Measurements from ENCODE around the gene PRDM11.

Gene PRDM11

DNA sequence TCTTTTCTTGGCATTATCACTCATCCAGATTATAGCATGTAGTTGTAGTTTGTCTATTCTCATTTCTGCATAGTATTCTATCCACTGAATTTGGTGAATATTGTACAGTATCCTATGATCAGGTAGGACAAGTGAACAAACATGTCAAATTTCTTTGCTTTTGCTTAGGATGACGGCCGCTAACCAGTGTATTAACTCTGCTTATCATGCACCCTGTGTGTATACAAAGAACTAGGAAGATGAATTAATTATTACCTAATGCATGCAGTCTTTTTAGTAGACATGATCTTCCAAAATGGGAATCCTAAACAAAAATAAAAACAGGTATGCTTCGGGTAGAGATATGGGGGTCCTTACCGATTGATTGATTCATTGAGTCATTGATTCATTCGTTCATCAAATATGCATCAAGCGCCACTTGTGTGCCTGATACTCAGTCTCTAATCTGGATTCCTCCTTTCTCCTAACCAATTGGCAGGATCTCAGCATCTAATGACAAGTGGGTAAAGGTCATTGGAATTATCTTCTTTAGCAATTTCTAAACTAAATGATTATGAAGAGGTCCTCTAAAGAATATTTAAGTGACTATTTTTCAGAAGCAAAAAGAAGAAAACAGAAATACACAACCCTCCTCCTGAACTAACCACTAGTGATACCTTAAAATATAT lies 27.9 kb downstream of the PRDM11 start:
- DNase-seq (ENCODE audit: low read depth, low spot score), result no peak

DNA sequence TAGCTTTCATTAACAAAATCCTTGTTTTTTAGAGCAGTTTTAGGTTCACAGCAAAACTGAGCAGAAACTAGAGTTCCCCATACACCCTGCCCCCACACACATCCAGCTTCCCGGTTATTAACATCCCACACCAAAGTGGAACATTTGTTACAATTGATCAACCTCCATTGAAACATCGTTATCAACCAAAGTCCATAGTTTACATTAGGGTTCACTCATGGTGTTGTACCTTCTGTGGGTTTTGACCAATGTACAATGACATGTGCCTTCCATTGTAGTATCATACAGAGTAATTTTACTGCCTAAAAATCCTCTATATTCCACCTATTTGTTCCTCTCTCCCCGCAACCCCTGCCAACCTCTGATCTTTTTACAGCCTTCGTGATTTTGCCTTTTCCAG lies 28.5 kb downstream of the PRDM11 start:
- DNase-seq (ENCODE audit: low read depth, low spot score), result no peak

DNA sequence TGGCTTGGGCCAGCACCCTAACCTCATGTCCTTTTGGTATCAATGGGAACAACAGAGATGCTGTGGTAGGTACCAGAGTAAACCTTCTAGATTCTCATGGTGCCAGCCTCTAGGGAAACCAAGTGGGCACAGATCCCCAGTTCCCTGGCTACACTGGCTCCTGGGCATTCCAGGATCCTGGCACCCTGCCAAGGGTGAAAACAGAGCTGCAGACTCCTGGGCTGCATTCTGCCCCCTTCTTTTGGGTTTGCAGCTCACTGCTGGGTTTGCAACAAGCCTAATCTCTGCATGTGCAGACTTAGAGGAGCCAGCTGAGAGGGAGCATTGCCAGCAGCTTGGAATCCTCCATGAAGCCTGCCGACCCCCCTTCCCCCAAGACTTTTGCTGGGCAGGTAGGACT lies 30.6 kb downstream of the PRDM11 start:
- DNase-seq (ENCODE audit: low read depth, low spot score), result peak; percentile 49

DNA sequence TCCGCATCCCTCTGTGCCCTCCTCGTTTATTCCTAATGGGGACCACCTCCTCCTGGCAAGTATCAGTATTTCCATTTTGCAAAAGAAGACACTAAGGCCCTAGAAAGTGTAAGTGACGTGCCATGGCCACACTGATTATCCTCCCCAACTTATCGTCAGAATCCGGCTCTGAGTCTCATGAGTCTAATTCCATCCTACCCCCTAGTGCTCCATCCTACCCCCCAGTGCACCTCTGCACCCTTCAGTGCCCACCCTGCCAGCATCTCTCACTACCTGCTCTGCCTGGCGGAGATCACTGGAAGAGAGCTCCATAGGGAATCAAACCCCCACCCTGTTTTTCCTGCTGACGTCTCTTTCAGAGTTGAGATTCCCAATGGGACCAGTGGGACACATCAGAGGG lies 31.8 kb downstream of the PRDM11 start:
- DNase-seq (ENCODE audit: low read depth, low spot score), result no peak

DNA sequence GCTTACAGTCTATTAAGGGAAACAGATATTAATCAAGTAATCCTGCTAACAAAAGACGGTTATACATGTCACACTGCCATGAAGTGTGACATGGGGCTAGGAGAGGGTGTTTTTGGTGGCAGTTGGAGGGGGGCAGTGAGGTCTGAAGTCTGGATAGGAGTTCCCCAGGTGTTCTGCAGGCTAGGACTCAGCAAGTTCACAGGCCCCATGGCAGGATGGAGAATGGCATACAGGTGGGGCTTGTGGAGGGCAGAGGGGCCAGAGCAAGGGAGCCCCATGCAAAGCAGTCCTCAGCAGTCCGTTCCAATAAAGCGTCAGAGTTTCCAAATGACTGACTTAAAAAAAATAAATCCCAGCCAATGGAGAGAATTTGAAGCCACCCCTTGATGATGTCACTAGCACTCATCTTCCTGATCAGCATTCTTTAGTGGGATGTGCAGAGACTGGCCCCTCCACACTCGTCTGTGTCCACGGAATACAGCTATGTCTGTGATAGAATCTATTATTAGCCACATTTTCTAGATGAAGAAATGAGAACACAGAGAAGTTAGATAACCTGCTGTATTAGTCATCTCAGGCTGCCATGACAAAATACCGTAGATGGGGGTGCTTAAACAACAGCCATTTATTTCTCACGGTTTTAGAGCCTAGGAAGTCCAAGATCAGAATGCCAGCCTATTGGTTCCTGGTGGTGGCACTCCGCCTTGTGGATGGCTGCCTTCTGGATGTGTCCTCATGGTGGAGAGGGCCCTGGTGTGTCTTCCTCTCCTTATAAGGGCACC lies 32.6 kb downstream of the PRDM11 start:
- DNase-seq (ENCODE audit: low read depth, low spot score), result peak; percentile 62

DNA sequence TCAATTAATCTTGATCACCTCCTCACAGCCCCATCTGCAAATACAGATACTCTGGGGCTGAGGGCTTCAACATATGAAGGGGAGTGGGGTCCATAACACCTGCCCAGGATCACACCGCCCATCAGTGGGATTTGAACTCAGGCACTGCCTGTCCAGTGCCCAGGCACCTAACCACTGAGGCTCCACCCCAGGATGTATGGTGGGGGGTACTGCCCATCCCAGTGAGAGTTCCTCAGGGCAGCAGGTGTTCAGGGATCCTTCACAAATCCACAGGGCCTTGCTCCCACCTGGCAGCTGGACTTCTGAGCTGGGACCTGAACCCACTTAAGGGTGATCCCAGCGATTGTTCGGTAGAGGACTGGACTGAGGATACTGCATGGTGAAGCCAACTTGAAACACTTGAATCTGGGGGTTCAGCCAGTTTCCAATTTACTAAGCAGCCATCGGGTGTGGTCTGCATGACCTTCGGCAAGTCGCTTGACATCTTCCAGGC lies 33.3 kb downstream of the PRDM11 start:
- DNase-seq (ENCODE audit: low read depth, low spot score), result no peak

DNA sequence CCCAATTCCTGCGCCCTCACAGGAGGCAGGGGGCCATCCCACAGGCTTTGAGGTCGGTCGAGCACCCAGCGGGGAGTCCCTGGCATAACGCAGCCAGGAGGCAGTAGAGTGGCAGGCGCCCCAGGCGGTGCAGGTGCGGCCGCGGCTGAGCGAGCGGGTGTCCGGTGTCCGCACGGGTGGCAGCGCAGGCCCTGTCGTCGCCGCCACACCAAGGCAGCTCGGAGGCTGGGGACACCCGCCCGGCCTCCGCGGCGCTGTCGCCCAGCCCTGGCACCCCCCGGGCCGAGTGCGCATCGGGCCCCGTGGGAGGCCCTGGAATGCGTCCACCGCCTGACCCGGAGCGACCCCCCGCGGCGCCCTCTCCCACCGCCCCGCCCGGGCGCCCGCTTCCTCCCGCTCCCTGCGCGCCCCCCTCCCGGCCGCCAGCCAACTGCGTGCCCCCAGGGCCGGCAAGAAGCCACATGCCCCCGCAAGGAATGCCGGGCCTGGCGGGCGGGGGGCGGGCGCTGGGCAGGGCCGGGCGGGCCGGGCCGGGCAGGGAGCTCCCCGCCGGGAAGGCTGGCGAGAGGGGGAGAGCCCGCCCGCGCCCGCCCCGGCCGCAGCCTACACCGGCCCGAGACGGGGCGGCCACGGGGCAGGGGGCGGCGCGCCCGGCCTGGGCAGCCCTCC lies 33.9 kb downstream of the PRDM11 start:
- peak; percentile 87 for DNase-seq (ENCODE audit: low read depth, low spot score)

DNA sequence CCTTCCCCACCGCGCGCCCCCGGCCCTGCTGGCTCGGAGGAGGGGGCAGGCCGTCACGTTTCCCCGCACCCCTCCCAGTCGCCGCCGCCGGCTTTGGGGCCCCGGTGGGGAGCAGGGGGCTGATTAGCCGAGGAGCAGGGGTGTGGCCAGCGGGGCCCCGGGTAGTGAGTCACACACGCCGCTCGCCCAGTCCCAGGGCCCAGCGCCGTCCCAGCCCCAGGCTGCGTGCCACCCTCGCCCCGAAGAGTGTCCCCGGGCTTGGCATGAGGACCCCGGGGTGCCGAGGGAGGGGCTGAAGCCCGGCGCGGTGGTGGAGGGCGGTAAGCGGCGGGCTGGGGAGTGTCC lies 34.4 kb downstream of the PRDM11 start:
- DNase-seq (ENCODE audit: low read depth, low spot score), result no peak

DNA sequence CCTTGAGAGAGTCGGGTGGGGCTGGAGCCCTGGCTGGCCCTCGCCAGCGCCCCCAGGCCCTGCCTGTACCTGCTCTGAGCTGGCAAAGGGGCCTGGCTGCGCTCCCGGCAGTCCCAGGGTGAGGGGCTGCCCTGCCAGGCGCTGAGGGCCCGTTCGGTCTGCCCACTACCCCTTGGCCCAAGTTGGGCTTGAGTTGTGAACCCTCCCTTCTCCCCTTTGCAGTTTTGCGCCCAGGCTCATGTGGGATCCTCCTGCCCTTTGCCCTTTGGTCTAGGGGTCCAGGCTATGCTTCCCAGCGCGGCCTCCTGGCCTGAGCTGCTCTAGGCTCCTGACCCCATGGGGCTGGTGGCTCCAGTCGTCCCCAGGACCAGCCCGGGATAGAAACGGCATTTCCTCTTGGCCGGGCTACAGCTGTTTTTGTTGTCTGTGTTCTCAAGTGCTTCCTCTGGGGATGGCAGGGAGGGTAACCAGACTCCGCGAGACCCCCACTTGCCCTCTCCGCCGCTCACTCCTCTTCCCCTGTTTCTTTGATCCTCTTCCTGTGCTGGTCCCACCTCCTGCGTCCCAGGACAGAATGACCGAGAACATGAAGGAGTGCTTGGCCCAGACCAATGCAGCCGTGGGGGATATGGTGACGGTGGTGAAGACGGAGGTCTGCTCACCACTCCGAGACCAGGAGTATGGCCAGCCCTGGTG lies 34.9 kb downstream of the PRDM11 start:
- no peak for DNase-seq (ENCODE audit: low read depth, low spot score)

DNA sequence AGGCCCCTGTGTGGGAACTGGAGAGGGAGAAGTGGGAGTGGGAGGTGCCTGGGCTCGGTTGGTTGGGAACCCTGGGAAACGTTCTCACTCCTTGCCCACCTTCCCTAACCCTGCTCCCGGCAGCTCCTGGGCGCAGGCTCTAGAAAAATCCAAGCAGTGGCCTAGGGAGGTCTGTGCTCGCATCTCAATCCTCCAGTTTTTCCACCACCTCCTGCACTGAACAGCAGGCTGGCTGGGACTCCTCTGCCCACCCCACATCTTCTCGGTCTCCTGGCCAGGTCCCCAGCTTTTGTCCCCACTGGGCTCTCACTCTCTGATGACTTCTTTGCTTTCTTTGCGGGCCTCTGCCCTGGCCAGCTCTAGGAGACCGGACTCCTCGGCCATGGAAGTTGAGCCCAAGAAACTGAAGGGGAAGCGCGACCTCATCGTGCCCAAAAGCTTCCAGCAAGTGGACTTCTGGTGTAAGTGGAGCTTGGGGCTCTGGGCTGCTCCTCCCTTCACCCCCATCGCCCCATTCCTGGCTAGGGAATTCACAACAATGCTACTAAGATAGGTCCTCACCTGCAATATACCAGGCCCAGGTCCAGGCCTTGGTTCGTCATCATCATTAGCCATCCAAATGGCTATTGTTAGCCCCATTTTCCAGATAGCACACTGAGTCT lies 35.6 kb downstream of the PRDM11 start:
- DNase-seq (ENCODE audit: low read depth, low spot score), result no peak

DNA sequence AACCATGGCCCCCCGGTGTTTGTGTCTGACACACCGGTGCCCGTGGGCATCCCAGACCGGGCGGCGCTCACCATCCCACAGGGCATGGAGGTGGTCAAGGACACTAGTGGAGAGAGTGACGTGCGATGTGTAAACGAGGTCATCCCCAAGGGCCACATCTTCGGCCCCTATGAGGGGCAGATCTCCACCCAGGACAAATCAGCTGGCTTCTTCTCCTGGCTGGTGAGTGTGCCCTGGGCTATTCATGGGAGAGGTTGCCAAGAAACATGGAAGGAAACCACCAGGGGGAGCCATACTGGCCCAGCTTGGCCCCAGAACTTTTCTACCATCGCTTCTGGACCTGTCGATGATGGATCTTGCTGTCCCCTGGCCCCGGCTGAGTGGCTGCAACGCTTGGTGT lies 36.5 kb downstream of the PRDM11 start:
- DNase-seq (ENCODE audit: low read depth, low spot score), result peak; percentile 30

DNA sequence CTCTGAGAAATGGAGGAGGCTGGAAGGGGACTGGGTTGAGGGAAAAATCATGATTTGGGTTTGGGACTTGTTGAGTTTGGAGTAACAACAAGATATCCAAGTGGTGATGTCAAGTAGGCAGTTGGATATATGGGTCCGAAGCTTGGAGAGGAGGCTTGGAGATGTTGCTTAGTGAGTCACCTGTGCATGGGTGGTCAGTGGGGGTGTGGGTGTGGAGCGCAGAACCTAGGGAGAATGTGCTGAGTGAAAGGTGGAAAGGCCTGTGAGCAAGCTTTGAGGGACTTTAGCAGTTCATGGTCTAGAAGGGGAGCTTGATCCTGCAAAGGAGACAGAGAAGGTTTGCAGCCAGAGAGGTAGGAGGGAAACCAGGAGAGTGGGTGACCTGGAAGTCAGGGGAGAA lies 38.2 kb downstream of the PRDM11 start:
- no peak for DNase-seq (ENCODE audit: low read depth, low spot score)

DNA sequence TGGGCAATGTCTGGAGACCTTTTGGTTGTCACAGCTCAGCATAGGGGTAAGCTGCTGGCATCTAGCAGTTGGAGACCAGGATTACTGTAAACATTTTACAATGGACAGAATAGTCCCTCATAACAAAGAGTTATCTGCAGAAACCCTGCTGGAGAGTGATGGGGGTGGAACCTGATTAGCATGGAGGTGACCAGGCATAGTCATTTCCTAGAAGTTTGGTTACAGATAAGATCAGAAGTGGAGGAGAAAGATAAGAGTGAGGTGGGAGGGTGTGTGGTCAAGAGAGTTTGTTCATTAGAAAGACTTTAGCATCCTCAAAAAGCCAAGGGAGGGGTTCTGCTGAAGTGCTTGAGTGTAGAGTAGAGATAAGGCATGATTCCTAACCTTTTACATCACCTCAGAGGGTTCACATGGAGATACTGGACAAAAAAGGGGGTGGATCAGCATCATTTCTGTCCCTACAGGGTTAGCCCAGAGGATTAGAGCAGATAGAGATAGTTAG lies 38.8 kb downstream of the PRDM11 start:
- no peak for DNase-seq (ENCODE audit: low read depth, low spot score)

DNA sequence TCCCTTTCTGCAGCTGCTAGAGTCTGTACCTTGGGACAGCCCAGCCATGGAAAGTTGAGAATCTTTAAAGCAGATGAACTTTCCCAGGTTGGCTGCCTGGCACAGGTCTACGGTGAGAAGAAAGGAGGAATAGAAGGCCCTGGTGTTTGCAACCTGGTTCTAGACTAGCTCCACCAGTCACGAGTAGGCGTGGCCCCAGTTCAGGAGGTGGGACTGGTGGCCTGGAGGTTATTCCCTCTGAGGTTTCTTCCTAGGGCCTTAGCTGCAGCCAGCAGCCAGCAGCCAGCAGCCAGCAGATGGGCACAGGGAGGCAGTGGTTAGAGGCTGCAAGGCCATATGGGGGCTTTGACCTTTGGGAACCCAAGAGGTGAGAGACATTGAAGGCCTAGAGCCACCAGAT lies 40.9 kb downstream of the PRDM11 start:
- no peak for DNase-seq (ENCODE audit: low read depth, low spot score)

DNA sequence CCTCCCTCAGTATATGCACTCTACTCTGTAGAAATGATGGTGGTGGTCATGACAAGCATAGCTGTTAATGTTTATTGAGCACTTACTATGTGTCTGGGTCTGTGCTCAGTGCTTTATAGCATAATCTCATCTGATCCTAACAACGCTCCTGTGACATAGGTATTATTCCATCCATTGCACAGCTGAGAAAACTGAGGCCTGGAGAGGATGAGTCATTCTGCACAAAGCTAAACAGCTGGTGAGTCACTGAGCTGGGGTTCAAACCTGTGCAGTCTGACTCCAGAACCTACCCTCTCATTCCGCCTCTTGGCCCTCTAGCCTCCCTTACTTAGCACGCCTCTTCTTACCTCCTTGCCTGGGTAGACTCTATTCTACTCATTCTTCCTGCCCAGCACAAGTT lies 41.7 kb downstream of the PRDM11 start:
- no peak for DNase-seq (ENCODE audit: low read depth, low spot score)

DNA sequence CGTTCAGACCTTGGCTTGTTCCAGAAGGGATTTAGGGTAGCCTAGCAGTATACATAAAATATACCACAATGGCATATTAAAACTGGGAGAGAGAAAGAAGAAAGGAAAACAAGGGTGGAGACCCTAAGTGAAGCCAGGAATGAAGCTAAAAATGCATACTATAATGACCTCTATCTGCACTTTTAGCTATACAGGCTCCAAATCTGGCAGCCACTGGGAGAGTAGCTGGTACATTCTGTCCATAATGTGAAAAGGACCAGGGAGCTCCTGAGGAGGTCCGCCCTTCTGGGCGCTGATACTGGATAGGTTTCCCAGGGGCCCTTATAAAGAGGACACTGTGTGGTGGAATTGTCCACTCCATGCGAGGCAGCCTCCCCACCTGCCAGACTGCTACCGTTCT lies 42.8 kb downstream of the PRDM11 start:
- DNase-seq (ENCODE audit: low read depth, low spot score), result no peak

DNA sequence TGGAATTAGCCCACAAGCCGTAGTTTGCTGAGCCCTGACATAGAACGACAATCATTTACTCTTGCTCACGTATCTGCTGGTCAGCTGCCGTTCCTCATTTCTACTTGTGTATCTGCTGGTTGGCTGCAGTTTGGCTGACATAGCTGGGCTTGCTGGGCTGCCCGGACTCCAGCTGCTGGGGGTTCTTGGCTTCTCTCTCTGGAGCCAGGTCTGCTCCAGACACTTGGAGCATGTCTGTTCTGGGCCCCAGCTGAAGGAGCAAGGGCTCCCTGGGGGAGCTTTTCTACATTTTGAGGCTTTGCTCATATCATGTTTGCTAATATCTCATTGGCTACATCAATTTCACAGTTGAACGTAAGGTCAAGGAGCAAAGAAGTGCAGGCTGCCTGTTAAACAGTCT lies 47.3 kb downstream of the PRDM11 start:
- DNase-seq (ENCODE audit: low read depth, low spot score), result no peak

DNA sequence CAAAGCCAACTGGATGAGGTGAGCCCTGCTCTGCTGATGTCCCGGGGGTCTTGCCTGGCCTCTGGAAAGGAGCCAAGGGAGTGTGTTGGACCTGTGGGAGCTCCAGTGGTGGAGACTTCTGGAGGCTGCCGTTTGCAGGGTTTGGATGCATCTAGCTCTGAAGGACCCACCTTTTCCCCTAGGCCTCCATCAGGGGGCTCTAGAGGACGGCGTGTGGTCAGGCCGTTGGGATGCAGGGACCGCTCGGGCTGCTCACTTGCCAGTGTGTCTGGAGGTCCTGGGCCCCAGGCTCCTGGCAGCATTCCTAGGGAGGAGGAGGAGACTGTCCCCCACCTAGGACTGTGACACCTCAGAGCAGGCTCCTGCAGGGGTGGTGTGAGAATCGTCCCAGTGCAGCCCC lies 58.3 kb downstream of the PRDM11 start:
- DNase-seq (ENCODE audit: low read depth, low spot score), result no peak

DNA sequence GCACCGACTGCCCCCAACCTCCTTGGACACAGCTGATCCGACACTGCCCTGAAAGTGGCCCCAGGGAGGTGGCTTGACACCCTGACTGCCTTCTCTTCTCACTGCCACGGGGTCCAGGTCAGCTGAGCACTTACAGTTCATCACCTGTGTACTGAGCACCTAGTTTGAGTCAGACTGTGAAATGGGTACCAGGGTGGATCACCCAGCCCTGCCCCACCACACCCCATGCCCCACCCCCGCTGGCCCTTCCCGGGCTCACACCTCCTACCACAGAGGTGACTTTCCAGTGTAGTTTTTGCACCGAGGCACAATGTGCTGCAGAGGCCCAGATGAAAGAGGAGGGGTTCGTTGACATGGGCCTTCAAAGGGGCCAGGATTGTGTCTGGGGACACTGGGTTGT lies 59.5 kb downstream of the PRDM11 start:
- DNase-seq (ENCODE audit: low read depth, low spot score), result no peak

DNA sequence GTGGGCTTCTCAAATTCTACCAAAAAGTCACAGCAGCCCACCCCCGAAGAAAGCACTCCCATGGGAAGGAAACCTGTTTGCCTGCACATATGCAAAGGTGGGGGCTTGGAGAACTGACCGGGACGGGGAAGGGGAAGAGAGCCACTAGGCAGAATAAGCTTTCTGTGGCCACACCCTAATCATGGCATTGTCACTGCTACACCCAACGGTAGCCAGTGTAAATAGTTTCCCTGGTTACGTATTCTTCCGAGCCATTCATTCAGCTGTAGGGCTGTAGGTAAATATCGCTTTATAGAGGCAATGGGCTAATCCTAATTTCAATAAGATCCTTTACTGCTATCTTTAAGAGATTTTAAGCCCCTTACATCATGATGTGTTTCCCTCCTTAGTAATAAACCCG lies 61.7 kb downstream of the PRDM11 start:
- DNase-seq (ENCODE audit: low read depth, low spot score), result no peak

All from astrocyte of the hippocampus (primary cell).